Activated T-cell treated with anti-CD3 and anti-CD28 coated beads, Interleukin-2, amount 50 U/mL, for 72 hours (primary cell): ENCODE measurements around the gene PKNOX1. TPM values are rescaled to one million over a fixed set of nuclear protein-coding genes. Genes with fewer than 3 reads are reported as not detected.
"Not testable (repeated sequence)": the region's sequence is repeated elsewhere in the genome, so short reads cannot be mapped to it uniquely, and the experiment has no call there.

Experiments
- ATAC-seq, 2 donors: fragments of 150-1000 bp; cut with Tn5 transposase; replicated peaks in 1 of 2; 2 replicates each; pipeline ENCODE4 v1.10.0; 2021; ENCODE audit warnings: moderate library complexity in 2 of 2, mild to moderate bottlenecking in 1 of 2
- DNase-seq, 2 donors: peaks; one replicate each; pipeline ENCODE4 v3.0.0; 2021 to 2022; ENCODE audit warnings: mixed read lengths in 1 of 2
- H3K27ac Mint-ChIP-seq: one replicate; pipeline ENCODE4 v1.8.0; 2022; ENCODE audit warnings: mild to moderate bottlenecking, moderate library complexity, mixed read lengths
- H3K27me3 Mint-ChIP-seq: one replicate; pipeline ENCODE4 v1.8.0; 2022; ENCODE audit warnings: low read depth, mixed read lengths
- H3K36me3 Mint-ChIP-seq, 2 donors: one replicate each; pipeline ENCODE4 v1.8.0; 2022; ENCODE audit warnings: mixed read lengths in 2 of 2, mild to moderate bottlenecking in 1 of 2; ENCODE audit not compliant: insufficient read depth in 2 of 2
- H3K4me1 Mint-ChIP-seq: one replicate; pipeline ENCODE4 v1.8.0; 2022; ENCODE audit warnings: low read depth, mixed read lengths
- H3K4me3 Mint-ChIP-seq, 2 donors: one replicate each; pipeline ENCODE4 v1.8.0; 2022; ENCODE audit warnings: mild to moderate bottlenecking in 2 of 2, mixed read lengths in 2 of 2, moderate library complexity in 2 of 2
- H3K9me3 Mint-ChIP-seq, 2 donors: one replicate each; pipeline ENCODE4 v1.8.0; 2022; ENCODE audit warnings: mixed read lengths in 2 of 2
- total RNA-seq, 2 donors: library from RNA; stranded (reverse); gene quantifications; one replicate each; pipeline ENCODE4 v1.2.3, GENCODE V29; 2022

PKNOX1 gene
- total RNA-seq, 2 donors from 2014 or later, result 22.8 to 26.8 TPM

GRCh38 chr21:42937960-42938605, 36.3 kb upstream of the PKNOX1 start:
- H3K36me3 Mint-ChIP-seq, result no peaks in the 10 kb centered on the region
- H3K27ac Mint-ChIP-seq, result no peak overlapping the region

GRCh38 chr21:42938606-42938995, 35.8 kb upstream of the PKNOX1 start:
- H3K4me3 Mint-ChIP-seq, H3K36me3 Mint-ChIP-seq, H3K9me3 Mint-ChIP-seq, DNase-seq, H3K27me3 Mint-ChIP-seq, H3K27ac Mint-ChIP-seq, ATAC-seq: not testable (repeated sequence)
- H3K4me1 Mint-ChIP-seq, result peaks cover 10% of the 10 kb centered on the region

More at GRCh38 chr21:42937960-42938605, 36.3 kb upstream of the PKNOX1 start:
- Mint-ChIP-seq H3K4me1 (peaks cover 10% of the 10 kb centered on the region), H3K27me3 (no peaks in the 10 kb centered on the region), H3K9me3 (no peaks in the 10 kb centered on the region), H3K4me3 (no peak overlapping the region)
- DNase-seq (no peak), ATAC-seq (no peak)

- no peaks in the 10 kb centered on the region for H3K27me3 Mint-ChIP-seq
- H3K36me3 Mint-ChIP-seq, result no peaks in the 10 kb centered on the region
- H3K4me3 Mint-ChIP-seq, result no peak overlapping the region
- no peaks in the 10 kb centered on the region for H3K9me3 Mint-ChIP-seq
- ATAC-seq (no peak), DNase-seq (no peak)
- no peak overlapping the region for H3K27ac Mint-ChIP-seq
- peaks cover 10% of the 10 kb centered on the region for H3K4me1 Mint-ChIP-seq
Measured at GRCh38 chr21:42939582-42940413, 34.6 kb upstream of the PKNOX1 start.

GRCh38 chr21:42941696-42942085, 32.7 kb upstream of the PKNOX1 start:
- no peaks in the 10 kb centered on the region for H3K27me3 Mint-ChIP-seq

GRCh38 chr21:42942244-42942643, 32.1 kb upstream of the PKNOX1 start:
- ATAC-seq (no peak), DNase-seq (no peak)
- no peaks in the 10 kb centered on the region for H3K36me3 Mint-ChIP-seq
- H3K9me3 Mint-ChIP-seq, result no peaks in the 10 kb centered on the region
- H3K4me1 Mint-ChIP-seq, result peaks cover 10% of the 10 kb centered on the region
- no peak overlapping the region for H3K4me3 Mint-ChIP-seq
- H3K27me3 Mint-ChIP-seq, result no peaks in the 10 kb centered on the region
- no peak overlapping the region for H3K27ac Mint-ChIP-seq

More at GRCh38 chr21:42941696-42942085, 32.7 kb upstream of the PKNOX1 start:
- Mint-ChIP-seq H3K4me3 (no peak overlapping the region), H3K27ac (no peak overlapping the region), H3K9me3 (no peaks in the 10 kb centered on the region), H3K4me1 (peaks cover 10% of the 10 kb centered on the region), H3K36me3 (no peaks in the 10 kb centered on the region)
- no peak for DNase-seq
- ATAC-seq, result no peak

GRCh38 chr21:42949094-42949755, 25.1 kb upstream of the PKNOX1 start:
- H3K9me3 Mint-ChIP-seq, result not testable (repeated sequence)
- peak overlapping the region in 1 of 2 donors; percentile 50 for H3K4me3 Mint-ChIP-seq

GRCh38 chr21:42951193-42951592, 23.2 kb upstream of the PKNOX1 start:
- ATAC-seq, H3K4me3 Mint-ChIP-seq, H3K27me3 Mint-ChIP-seq, H3K9me3 Mint-ChIP-seq, H3K4me1 Mint-ChIP-seq, H3K27ac Mint-ChIP-seq, DNase-seq, H3K36me3 Mint-ChIP-seq: not testable (repeated sequence)

More at GRCh38 chr21:42949094-42949755, 25.1 kb upstream of the PKNOX1 start:
- not testable (repeated sequence) for DNase-seq, H3K36me3 Mint-ChIP-seq, ATAC-seq, H3K27ac Mint-ChIP-seq, H3K4me1 Mint-ChIP-seq, H3K27me3 Mint-ChIP-seq

GRCh38 chr21:42956824-42957630, 17.3 kb upstream of the PKNOX1 start:
- Mint-ChIP-seq H3K4me3 (no peak overlapping the region), H3K9me3 (no peaks in the 10 kb centered on the region), H3K27ac (no peak overlapping the region), H3K27me3 (no peaks in the 10 kb centered on the region), H3K36me3 (no peaks in the 10 kb centered on the region), H3K4me1 (no peaks in the 10 kb centered on the region)
- DNase-seq, result no peak
- peak in 1 of 2 donors; percentile 98 for ATAC-seq

GRCh38 chr21:42958122-42958521, 16.2 kb upstream of the PKNOX1 start:
- H3K27ac Mint-ChIP-seq, H3K9me3 Mint-ChIP-seq, H3K36me3 Mint-ChIP-seq, ATAC-seq, H3K4me1 Mint-ChIP-seq, H3K4me3 Mint-ChIP-seq, DNase-seq, H3K27me3 Mint-ChIP-seq: not testable (repeated sequence)

- DNase-seq (no peak), ATAC-seq (no peak)
- Mint-ChIP-seq H3K9me3 (no peaks in the 10 kb centered on the region), H3K27ac (no peak overlapping the region), H3K4me1 (no peaks in the 10 kb centered on the region), H3K4me3 (no peak overlapping the region), H3K36me3 (no peaks in the 10 kb centered on the region), H3K27me3 (no peaks in the 10 kb centered on the region)
Measured at GRCh38 chr21:42959728-42960127, 14.6 kb upstream of the PKNOX1 start.

GRCh38 chr21:42962380-42963007, 11.9 kb upstream of the PKNOX1 start:
- Mint-ChIP-seq H3K9me3 (no peaks in the 10 kb centered on the region), H3K4me3 (no peak overlapping the region), H3K27me3 (no peaks in the 10 kb centered on the region), H3K27ac (no peak overlapping the region), H3K4me1 (no peaks in the 10 kb centered on the region), H3K36me3 (no peaks in the 10 kb centered on the region)
- DNase-seq (no peak), ATAC-seq (no peak)

- Mint-ChIP-seq H3K4me3 (no peak overlapping the region), H3K27me3 (no peaks in the 10 kb centered on the region), H3K4me1 (no peaks in the 10 kb centered on the region), H3K9me3 (no peaks in the 10 kb centered on the region), H3K27ac (no peak overlapping the region), H3K36me3 (no peaks in the 10 kb centered on the region)
- ATAC-seq, result no peak
- DNase-seq, result no peak
Measured at GRCh38 chr21:42964086-42964485, 10.3 kb upstream of the PKNOX1 start.
